ENCODE measurements around the gene FAM168A.
A peak's percentile ranks its signal among the peaks of the same experiment; 100 is the strongest.

DNA sequence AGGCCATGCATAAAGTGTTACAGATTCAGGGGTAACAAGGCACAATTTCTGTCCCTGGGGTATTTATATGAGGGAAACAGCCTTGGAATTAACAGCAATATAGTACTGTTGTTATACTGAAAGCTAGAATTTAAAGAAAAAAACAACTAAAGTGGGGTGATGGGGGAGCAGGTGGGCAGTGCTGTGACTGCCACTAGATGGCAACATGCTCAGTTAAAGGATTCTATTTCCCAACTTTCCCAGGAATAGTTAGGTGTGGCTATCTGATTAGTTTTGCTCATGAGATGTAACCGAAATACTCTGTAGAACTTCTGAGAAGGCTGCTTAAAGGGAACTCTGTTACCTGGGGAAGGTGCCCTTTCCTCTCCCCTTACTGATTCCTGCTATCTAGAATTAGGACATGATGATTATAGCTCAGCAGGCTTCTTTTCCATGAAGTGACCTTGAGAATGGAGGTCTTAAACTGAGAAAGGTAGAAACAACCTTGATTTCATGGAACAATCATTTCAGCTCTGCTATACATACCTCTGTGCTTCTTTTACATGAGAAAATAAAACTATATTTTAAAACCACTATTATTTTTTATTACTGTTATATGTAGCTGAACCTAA lies 119.1 kb downstream of the FAM168A start:
- TF ChIP-seq CTCF (IDR thresholded peaks at IDR 0.05; ENCODE audit: low read depth, low read length) (peak; percentile 98), EZH2phosphoT487 (IDR thresholded peaks at IDR 0.05; ENCODE audit: low read depth) (no peak)

All from OCI-LY3 (cell line).